HEK293T (cell line): Measurements from ENCODE around the gene AP2A2.
A peak's percentile ranks its signal among the peaks of the same experiment; 100 is the strongest.

Experiments used
- CTCF ChIA-PET: fragments of 350-600 bp; formaldehyde crosslinking; extraction: SDS; loops from one replicate; lab custom pipeline; 2021; ENCODE audit warnings: antibody characterized with exemption, inconsistent platforms; lab: Yijun Ruan, JAX
- POLR2A ChIA-PET: fragments of 350-600 bp; formaldehyde crosslinking; extraction: SDS; loops from one replicate; lab custom pipeline; 2020; ENCODE audit warnings: antibody characterized with exemption, inconsistent platforms; lab: Yijun Ruan, JAX
- DNase-seq: peaks from one replicate; pipeline ENCODE4 v3.0.0; 2012; ENCODE audit warnings: mixed read lengths; ENCODE audit errors: extremely low spot score
- ARNT ChIP-seq: fragments of 450-650 bp; IDR thresholded peaks from 2 replicates; pipeline ENCODE4 v1.6.1; 2017; ENCODE audit warnings: mild to moderate bottlenecking
- BHLHE40 ChIP-seq: fragments of 450-650 bp; IDR thresholded peaks from 2 replicates; pipeline ENCODE4 v1.6.1; 2016; ENCODE audit warnings: mild to moderate bottlenecking, moderate library complexity, borderline replicate concordance
- CTBP1 ChIP-seq: fragments of 450-650 bp; IDR thresholded peaks from 2 replicates; pipeline ENCODE4 v1.6.1; 2016; ENCODE audit warnings: borderline replicate concordance
- ELF4 ChIP-seq: fragments of 450-650 bp; IDR thresholded peaks from 2 replicates; pipeline ENCODE4 v1.6.1; 2017; ENCODE audit warnings: antibody characterized with exemption
- FOXA1 ChIP-seq: fragments of 450-650 bp; IDR thresholded peaks from 2 replicates; pipeline ENCODE4 v1.6.1; 2016; ENCODE audit warnings: mild to moderate bottlenecking
- FOXK2 ChIP-seq: fragments of 450-650 bp; IDR thresholded peaks from 2 replicates; pipeline ENCODE4 v1.6.1; 2016; ENCODE audit warnings: mild to moderate bottlenecking
- FOXM1 ChIP-seq: fragments of 450-650 bp; IDR thresholded peaks from 2 replicates; pipeline ENCODE4 v1.6.1; 2017; ENCODE audit warnings: mild to moderate bottlenecking, borderline replicate concordance
- HDGF ChIP-seq: fragments of 450-650 bp; IDR thresholded peaks from 2 replicates; pipeline ENCODE4 v1.6.1; 2017; ENCODE audit warnings: antibody characterized with exemption, borderline replicate concordance
- L3MBTL2 ChIP-seq: fragments of 450-650 bp; conservative IDR thresholded peaks from 2 replicates; pipeline ENCODE4 v1.6.1; 2016; ENCODE audit warnings: mild to moderate bottlenecking
- LEF1 ChIP-seq: fragments of 450-650 bp; IDR thresholded peaks from 2 replicates; pipeline ENCODE4 v1.6.1; 2017; ENCODE audit warnings: mild to moderate bottlenecking, borderline replicate concordance
- NFRKB ChIP-seq: fragments of 450-650 bp; IDR thresholded peaks from 2 replicates; pipeline ENCODE4 v1.6.1; 2016; ENCODE audit warnings: mild to moderate bottlenecking, moderate library complexity
- SP1 ChIP-seq: fragments of 450-650 bp; IDR thresholded peaks from 2 replicates; pipeline ENCODE4 v1.6.1; 2017
- SUZ12 ChIP-seq: fragments of 450-650 bp; IDR thresholded peaks from 2 replicates; pipeline ENCODE4 v1.6.1; 2016; ENCODE audit warnings: mild to moderate bottlenecking
- TARDBP ChIP-seq: fragments of 450-650 bp; IDR thresholded peaks from 2 replicates; pipeline ENCODE4 v1.6.1; 2016
- ZNF384 ChIP-seq: fragments of 450-650 bp; IDR thresholded peaks from 2 replicates; pipeline ENCODE4 v1.6.1; 2016
- TF ChIP-seq, protein P1 (sequence below): fragments of 450-650 bp; IDR thresholded peaks from 2 replicates; pipeline ENCODE4 v1.6.1; 2016

AP2A2 gene

DNA sequence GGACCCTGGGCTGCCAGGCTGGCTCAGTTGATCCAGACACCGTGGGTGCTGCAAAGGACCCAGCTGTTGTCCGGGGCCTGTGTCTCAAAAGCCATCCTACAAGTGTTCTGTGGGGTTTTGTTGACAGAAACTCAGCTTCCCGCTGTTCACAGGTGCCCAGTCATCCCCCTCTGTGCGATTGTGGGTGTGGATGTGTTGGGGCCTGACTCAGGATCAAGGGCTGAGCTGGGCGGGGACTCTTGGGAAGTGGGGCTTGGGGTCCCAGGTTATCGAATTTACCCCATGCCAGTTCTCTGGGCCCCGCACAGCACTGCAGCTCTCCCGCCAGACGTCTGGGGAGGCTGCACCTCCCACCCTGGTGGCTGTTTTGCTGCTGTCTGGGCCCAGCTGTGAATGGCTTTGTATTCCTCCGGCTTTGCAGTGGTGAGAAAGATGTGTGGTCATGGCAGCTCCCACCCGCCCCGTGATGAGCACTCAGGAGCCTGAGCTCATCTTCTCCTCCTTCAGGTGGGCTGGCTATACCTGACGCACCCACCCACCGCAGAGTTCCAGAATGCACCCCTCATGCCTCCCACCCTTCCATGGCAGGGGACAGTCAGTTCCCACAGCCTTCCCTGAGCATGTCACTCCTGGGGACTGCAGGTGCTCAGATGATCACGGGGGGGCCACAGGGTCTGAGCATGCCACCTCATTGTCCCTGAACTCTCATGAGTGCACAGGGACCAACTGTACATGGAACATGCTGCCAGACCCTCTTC, 3.6 kb upstream of the AP2A2 start:
- DNase-seq: no peak
- no peak for TF ChIP-seq HDGF
- no peak for TF ChIP-seq L3MBTL2
- TF ChIP-seq, protein P1, sequence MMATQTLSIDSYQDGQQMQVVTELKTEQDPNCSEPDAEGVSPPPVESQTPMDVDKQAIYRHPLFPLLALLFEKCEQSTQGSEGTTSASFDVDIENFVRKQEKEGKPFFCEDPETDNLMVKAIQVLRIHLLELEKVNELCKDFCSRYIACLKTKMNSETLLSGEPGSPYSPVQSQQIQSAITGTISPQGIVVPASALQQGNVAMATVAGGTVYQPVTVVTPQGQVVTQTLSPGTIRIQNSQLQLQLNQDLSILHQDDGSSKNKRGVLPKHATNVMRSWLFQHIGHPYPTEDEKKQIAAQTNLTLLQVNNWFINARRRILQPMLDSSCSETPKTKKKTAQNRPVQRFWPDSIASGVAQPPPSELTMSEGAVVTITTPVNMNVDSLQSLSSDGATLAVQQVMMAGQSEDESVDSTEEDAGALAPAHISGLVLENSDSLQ: no peak
- ChIA-PET CTCF (interaction anchor here (0.6 kb wide), 1 partner anchor 352 kb away, joined by 3 read pairs; no protein-coding TSS in a partner anchor), POLR2A (interaction anchor here (1.6 to 1.9 kb wide), 2 partner anchors 11 to 12 kb away, joined by 3 to 17 read pairs; partner anchors contain the start of gene CHID1)

DNA sequence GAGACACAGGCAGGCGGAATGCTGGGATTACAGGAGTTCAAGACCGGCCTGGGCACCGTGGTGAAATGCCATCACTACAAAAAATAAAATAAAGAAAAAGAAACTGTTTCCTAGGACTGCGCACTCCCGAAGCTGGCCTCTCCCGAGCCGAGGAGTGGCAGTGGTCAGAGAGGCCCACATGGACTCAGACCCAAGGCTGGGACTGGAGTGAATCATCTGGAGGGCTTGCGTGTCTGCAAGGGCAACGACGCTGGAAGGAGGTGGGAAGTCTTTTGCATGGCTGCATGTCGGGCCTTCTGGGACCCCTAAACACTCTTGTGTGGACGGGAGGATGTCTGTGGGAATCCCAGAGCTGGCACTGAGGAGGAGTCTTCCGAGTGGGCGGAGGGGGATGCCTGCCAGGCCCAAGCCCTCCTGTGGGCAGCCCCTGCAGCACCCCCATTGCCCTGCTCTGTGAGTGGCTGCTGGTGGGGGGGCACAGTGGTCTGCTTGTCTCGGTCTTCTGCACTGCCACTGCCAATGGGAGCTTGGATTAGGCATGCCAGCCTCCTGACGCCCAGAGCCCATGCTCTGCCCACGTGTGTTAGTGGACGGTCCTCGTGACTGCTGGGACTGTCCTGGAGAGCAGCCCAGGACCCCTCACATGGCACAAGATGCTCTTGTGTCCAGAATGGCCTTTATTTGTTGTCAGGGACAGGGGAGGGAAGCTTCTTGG, 1.8 kb upstream of the AP2A2 start:
- POLR2A ChIA-PET: interaction anchor here (0.6 to 1.8 kb wide), 3 partner anchors 12 to 266 kb away, joined by 3 to 6 read pairs (median 3); no protein-coding TSS in a partner anchor
- CTCF ChIA-PET: no interaction called here
- TF ChIP-seq, protein P1: no peak
- TF ChIP-seq SP1 (no peak), BHLHE40 (no peak), L3MBTL2 (no peak), CTBP1 (no peak), SUZ12 (no peak), NFRKB (no peak)

DNA sequence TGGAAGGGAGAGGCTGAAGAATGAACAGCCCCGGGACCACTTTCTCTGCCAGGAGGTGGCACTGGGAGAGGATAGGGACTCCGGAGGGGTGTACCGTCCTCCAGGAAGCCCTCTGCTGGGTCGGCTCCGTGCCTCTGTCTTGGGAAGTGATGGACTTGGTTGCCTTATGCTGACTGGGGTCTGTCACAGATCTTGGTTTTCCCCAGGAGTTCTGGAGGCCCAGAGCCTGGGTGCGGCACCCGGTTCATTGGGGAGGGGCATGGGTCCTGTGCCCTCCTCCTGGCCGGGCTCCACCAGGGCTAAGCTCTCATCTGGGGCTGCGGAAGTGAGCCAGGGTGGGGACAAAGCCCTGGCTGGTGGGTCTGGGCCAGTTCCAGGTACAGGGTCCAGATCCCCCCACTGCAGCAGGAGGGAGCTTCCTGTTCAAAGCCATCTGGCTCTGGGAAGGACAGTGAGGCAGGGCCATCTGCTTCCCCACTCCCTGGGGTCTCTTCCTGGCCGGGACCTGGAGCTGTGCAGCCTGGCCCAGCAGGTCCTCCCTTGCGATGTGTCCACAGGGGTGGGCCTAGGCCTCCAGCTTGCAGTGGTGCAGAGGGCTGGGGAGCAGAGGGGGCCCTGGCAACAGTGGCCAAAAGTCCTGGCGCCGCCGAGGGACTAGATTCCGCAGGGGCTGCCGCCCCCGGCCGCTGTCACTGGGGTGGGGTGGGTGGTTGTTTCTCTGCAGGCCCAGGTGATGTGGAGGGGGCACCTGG, 1.1 kb upstream of the AP2A2 start:
- TF ChIP-seq FOXK2 (no peak), HDGF (no peak), ZNF384 (no peak), NFRKB (no peak), FOXM1 (no peak), SP1 (no peak), CTBP1 (no peak), BHLHE40 (no peak), L3MBTL2 (no peak), TARDBP (no peak)
- TF ChIP-seq, protein P1: no peak
- ChIA-PET CTCF (no interaction called here), POLR2A (interaction anchor here (0.6 to 1.8 kb wide), 4 partner anchors 9 to 265 kb away, joined by 3 to 6 read pairs (median 4); partner anchors contain the start of gene CHID1)
- DNase-seq: no peak

More for the DNA sequence above, 1.8 kb upstream of the AP2A2 start:
- DNase-seq: no peak

DNA sequence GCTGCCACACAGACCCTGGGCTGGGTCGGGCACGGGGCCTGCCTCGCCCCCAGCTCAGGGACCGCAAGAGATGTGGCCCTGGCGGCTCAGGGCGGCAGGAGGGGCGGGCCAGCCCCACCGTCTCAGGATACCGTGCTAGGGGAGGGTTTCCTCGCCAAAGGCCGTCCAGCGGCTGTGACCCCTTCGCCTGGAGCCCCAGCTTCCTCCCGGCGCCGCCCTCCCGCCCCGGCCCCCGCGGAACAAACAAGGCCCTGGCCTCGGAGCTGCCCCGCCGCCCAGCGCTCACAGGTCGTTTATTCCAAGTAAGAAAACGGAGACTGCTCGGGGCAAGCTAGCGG, 543 bp upstream of the AP2A2 start:
- TF ChIP-seq BHLHE40: no peak
- no peak for TF ChIP-seq ZNF384
- TF ChIP-seq L3MBTL2: no peak
- TF ChIP-seq TARDBP: no peak
- no peak for TF ChIP-seq FOXA1
- no peak for TF ChIP-seq ARNT
- TF ChIP-seq FOXM1: no peak
- no peak for TF ChIP-seq FOXK2
- TF ChIP-seq SUZ12: no peak
- TF ChIP-seq HDGF: no peak
- no peak for TF ChIP-seq ELF4
- TF ChIP-seq, protein P1: no peak
- no peak for TF ChIP-seq SP1
- TF ChIP-seq NFRKB: no peak
- TF ChIP-seq LEF1: no peak
- no peak for TF ChIP-seq CTBP1
- ChIA-PET POLR2A (interaction anchor here (1.0 to 1.8 kb wide), 3 partner anchors 9 to 14 kb away, joined by 4 to 6 read pairs (median 5); partner anchors contain the start of gene CHID1), CTCF (no interaction called here)
- DNase-seq: no peak

DNA sequence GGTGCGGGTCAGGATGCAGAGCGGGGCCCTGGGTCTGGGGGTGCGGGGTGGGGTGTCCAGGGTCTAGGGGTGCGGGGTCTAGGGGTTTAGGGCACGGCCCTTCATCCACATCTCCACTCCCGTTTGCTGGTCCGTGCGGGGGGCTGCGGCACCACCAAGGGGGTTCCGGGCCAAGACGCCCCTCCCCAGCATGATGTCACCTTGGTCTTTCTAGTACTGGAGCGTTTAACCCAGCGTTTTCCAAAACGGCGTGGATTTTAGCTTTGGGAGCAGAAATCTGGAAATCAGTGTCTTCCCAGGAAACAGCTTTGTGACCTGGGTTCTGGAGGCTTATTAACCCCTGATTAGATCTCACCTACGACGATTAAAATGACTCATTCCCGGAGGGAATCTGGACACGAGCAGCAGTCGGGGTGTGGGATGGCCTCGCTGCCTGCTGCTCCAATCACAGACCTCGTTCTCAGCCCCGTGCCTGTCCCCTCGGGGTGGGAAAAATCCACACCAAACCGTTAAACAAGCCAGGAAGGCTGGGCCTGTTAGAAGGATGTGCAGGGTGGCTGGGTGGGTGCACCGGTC, 759 bp downstream of the AP2A2 start:
- CTCF ChIA-PET: no interaction called here
- no peak for TF ChIP-seq ZNF384
- 0 out of 2 replicates have a peak, but pooled peaks have one; percentile 15 for TF ChIP-seq L3MBTL2
- TF ChIP-seq FOXK2: no peak
- TF ChIP-seq NFRKB: no peak
- POLR2A ChIA-PET: no interaction called here
- peak; percentile 57 for DNase-seq
